HepG2 (cell line): ENCODE results near the gene RASGRF1. TPM values are rescaled to one million over a fixed set of nuclear protein-coding genes. Genes with fewer than 3 reads are reported as not detected.

Source experiments
- ATAC-seq: fragments of 200-7000 bp; cut with Tn5 transposase; 3 replicates; pipeline ENCODE4 v1.9.1; 2020; ENCODE audit warnings: mild to moderate bottlenecking, moderate library complexity
- BruUV-seq: library from RNA; stranded (reverse); fragments of 400-500 nt; replicated peaks from 2 replicates; lab custom pipeline; 2021; lab: Mats Ljungman, UMichigan
- CTCF ChIA-PET: fragments of 300-600 bp; formaldehyde crosslinking; extraction: SDS; loops from one replicate; lab custom pipeline; 2021; ENCODE audit warnings: low total read pairs, inconsistent platforms, low intra/inter-chr PET ratio; lab: Yijun Ruan, JAX
- POLR2A ChIA-PET: fragments of 350-600 bp; sonication (Branson Sonifier 250); formaldehyde crosslinking; loops from one replicate; lab custom pipeline; 2020; ENCODE audit warnings: antibody characterized with exemption, inconsistent platforms; lab: Yijun Ruan, JAX
- DNase-seq: peaks from one replicate; pipeline ENCODE4 v3.0.0-alpha.2; 2015; ENCODE audit warnings: low spot score
- FAIRE-seq: peaks from 3 replicates; lab custom pipeline; 2011; peaks lifted over from hg19 to GRCh38; lab: Jason Lieb, UNC
- H2AFZ ChIP-seq: one replicate; pipeline ENCODE4 v1.6.1; 2011; ENCODE audit warnings: low read length, inconsistent platforms
- H3K27ac ChIP-seq: fragments of 300-600 bp; 3 replicates; pipeline ENCODE4 v1.8.0; 2011; ENCODE audit warnings: mixed run types, mild to moderate bottlenecking, mixed read lengths, low read length, inconsistent platforms; ENCODE audit not compliant: insufficient read depth; ENCODE audit errors: extremely low read length
- H3K27me3 ChIP-seq, 2 experiments: fragments of 200-600 bp in 1 of 2; 2 replicates in 1 of 2; 3 replicates in 1 of 2; pipeline versions ENCODE4 v1.6.0 to v1.8.0; 2011; ENCODE audit warnings: low read length in 2 of 2, mild to moderate bottlenecking in 2 of 2, moderate library complexity in 2 of 2, inconsistent platforms in 1 of 2; ENCODE audit not compliant: insufficient read depth in 2 of 2, control insufficient read depth in 1 of 2
- H3K36me3 ChIP-seq, 2 experiments: fragments of 200-600 bp in 1 of 2; replicated peaks in 1 of 2; 2 replicates in 1 of 2; 3 replicates in 1 of 2; pipeline versions ENCODE4 v1.5.1 to v1.8.0; 2011; ENCODE audit warnings: low read length in 2 of 2, inconsistent platforms in 1 of 2; ENCODE audit not compliant: insufficient read depth in 2 of 2, control insufficient read depth in 1 of 2
- H3K4me1 ChIP-seq: 2 replicates; pipeline ENCODE4 v1.5.1; 2012; ENCODE audit warnings: low read length, inconsistent platforms; ENCODE audit not compliant: insufficient read depth
- H3K4me2 ChIP-seq: 2 replicates; pipeline ENCODE4 v1.6.0; 2011; ENCODE audit warnings: low read depth, low read length, inconsistent platforms
- H3K4me3 ChIP-seq, 3 experiments: fragments of 200-600 bp in 1 of 3; sonication (generic), shearing (Covaris generic) in 1 of 3; replicated peaks in 1 of 3; 2 replicates each; pipeline ENCODE4 v1.5.1; 2011 to 2016; ENCODE audit warnings: low read length in 3 of 3, inconsistent platforms in 2 of 3, low read depth in 2 of 3, mild to moderate bottlenecking in 2 of 3, control low read depth in 1 of 3, mixed read lengths in 1 of 3; ENCODE audit not compliant: insufficient read depth in 1 of 3
- H3K79me2 ChIP-seq: one replicate; pipeline ENCODE4 v1.6.1; 2011; ENCODE audit warnings: low read length, inconsistent platforms; ENCODE audit not compliant: insufficient read depth
- H3K9ac ChIP-seq: 2 replicates; pipeline ENCODE4 v1.6.0; 2011; ENCODE audit warnings: mild to moderate bottlenecking, low read depth, low read length, inconsistent platforms; ENCODE audit not compliant: insufficient read depth
- H3K9me3 ChIP-seq: 2 replicates; pipeline ENCODE4 v1.5.1; 2012; ENCODE audit warnings: mild to moderate bottlenecking, low read length
- H4K20me1 ChIP-seq: 2 replicates; pipeline ENCODE4 v1.6.0; 2011; ENCODE audit warnings: inconsistent platforms, mild to moderate bottlenecking, low read length, moderate library complexity; ENCODE audit not compliant: insufficient read depth
- ARNT2 ChIP-seq: sonication (generic); formaldehyde crosslinking; IDR thresholded peaks from 2 replicates; pipeline ENCODE4 v1.8.0; 2022; ENCODE audit warnings: mild to moderate bottlenecking, low read depth, missing genetic modification reagents, moderate library complexity
- PRDM10 ChIP-seq: sonication (generic); formaldehyde crosslinking; IDR thresholded peaks from 2 replicates; pipeline ENCODE4 v1.4.0; 2020; ENCODE audit warnings: low read depth, missing genetic modification reagents
- SALL1 ChIP-seq: sonication (generic); formaldehyde crosslinking; IDR thresholded peaks from 2 replicates; pipeline ENCODE4 v1.8.0; 2022; ENCODE audit warnings: mild to moderate bottlenecking, missing genetic modification reagents
- WGBS: methylation state at CpG from one replicate; pipeline ENCODE4 v1.1.6; 2017; ENCODE audit warnings: low lambda C conversion rate; 5-methylcytosine and 5-hydroxymethylcytosine counted together
- in situ Hi-C: cut with HindIII; loops from 2 replicates; pipeline ENCODE4 v1.10.0; 2017; ENCODE audit warnings: low pct_unique_long_range_greater_than_20kb; ENCODE audit not compliant: extremely low pct_ligation_motif_present
- intact Hi-C: fragments of 100-400 bp; cut with micrococcal nuclease; formaldehyde crosslinking; loops from one replicate; pipeline ENCODE4 v1.10.0; 2022; ENCODE audit not compliant: unreplicated experiment
- polyA plus RNA-seq, 8 experiments: library from polyadenylated mRNA; depleted of rRNA in 3 of 8; stranded (reverse) in 7 of 8; unstranded in 1 of 8; fragments of >200 nt; fragmentation: Illumina TruSeq in 4 of 8; extraction: Trizol in 4 of 8; gene quantifications; 2 replicates each; pipeline versions ENCODE4 v1.2.1 to v1.2.3, GENCODE V29; 2011 to 2016; ENCODE audit warnings: low read depth in 4 of 8, missing spikeins in 1 of 8, mixed read lengths in 1 of 8; ENCODE audit not compliant: insufficient read depth in 1 of 8
- total RNA-seq, 5 experiments: library from RNA; depleted of rRNA; stranded (reverse); fragments of >200 nt; fragmentation: Illumina TruSeq; extraction: Trizol; gene quantifications; 2 replicates each; pipeline ENCODE4 v1.2.3, GENCODE V29; 2016; ENCODE audit warnings: low read depth in 1 of 5

The RASGRF1 gene
- total and polyA plus RNA-seq, 2 of the 13 experiments (the other 11 are each of a cell fraction or from before 2014, with no cell fraction given) = 0.55 to 3.0 TPM

GRCh38 chr15:78923480-78924360 is 166.9 kb downstream of the RASGRF1 start:
- ChIA-PET POLR2A (no interaction called here), CTCF (no interaction called here)
- Histone ChIP-seq H2AFZ (no peak overlapping the region), H3K4me2 (no peak overlapping the region), H3K79me2 (no peaks in the 10 kb centered on the region), H4K20me1 (no peaks in the 10 kb centered on the region), H3K36me3 (peaks cover 26 to 66% of the 10 kb centered on the region in 2 experiments; a peak in 4 of 5 replicates), H3K9ac (no peak overlapping the region), H3K4me1 (no peaks in the 10 kb centered on the region), H3K27me3 (no peaks in the 10 kb centered on the region)
- no TSS peak for BruUV-seq
- intact Hi-C loops (no loop called here), in situ Hi-C loops (no loop called here)
- ATAC-seq = no peak
- 97% methylated on average over 18 of the region's 18 CpGs for WGBS
- TF ChIP-seq PRDM10 (CRISPR knock-in tag) = no peak
- no peak for TF ChIP-seq ARNT2 (CRISPR knock-in tag)
- TF ChIP-seq SALL1 (CRISPR knock-in tag) = no peak
- TF ChIP-seq, all 625 proteins: peak for 0
- Histone ChIP-seq H3K9me3 (no peaks in the 10 kb centered on the region), H3K4me3 (no peak overlapping the region), H3K27ac (no peak overlapping the region)
- FAIRE-seq (no peak), DNase-seq (no peak)
